Stimulated activated CD4-positive, alpha-beta T cell treated with anti-CD3 and anti-CD28 coated beads, Interleukin-1b, Interleukin-23, amount 100 ng/mL, for 4 hours (primary cell): ENCODE results near the gene ERI3.

Source experiments
- DNase-seq, 2 donors: peaks; one replicate each; pipeline ENCODE4 v3.0.0-alpha.2; 2020; ENCODE audit warnings: low read depth in 2 of 2

The ERI3 gene

GRCh38 chr1:44354840-44355581, at the start of gene ERI3:
TSS of gene ERI3 (minus strand) at chr1:44355257. CDS start at chr1:44355026, 231 bp downstream.
- DNase-seq = peak; percentile 88 to 93

GRCh38 chr1:44401256-44402228, 46.5 kb upstream of the ERI3 start:
- DNase-seq = no peak

- no peak for DNase-seq
Measured at GRCh38 chr1:44390277-44390676, 35.2 kb upstream of the ERI3 start.

GRCh38 chr1:44389437-44389836, 34.4 kb upstream of the ERI3 start:
- DNase-seq = no peak

- DNase-seq = no peak
Measured at GRCh38 chr1:44388551-44388950, 33.5 kb upstream of the ERI3 start.

GRCh38 chr1:44380666-44381177, 25.7 kb upstream of the ERI3 start:
- no peak for DNase-seq

- peak; percentile 14 to 15 for DNase-seq
Measured at GRCh38 chr1:44377925-44378784, 23.1 kb upstream of the ERI3 start.

- DNase-seq = no peak
Measured at GRCh38 chr1:44375547-44375946, 20.5 kb upstream of the ERI3 start.

- DNase-seq = no peak
Measured at GRCh38 chr1:44371206-44371605, 16.1 kb upstream of the ERI3 start.

GRCh38 chr1:44368471-44369151, 13.6 kb upstream of the ERI3 start:
- DNase-seq = no peak

GRCh38 chr1:44367944-44368343, 12.9 kb upstream of the ERI3 start:
- DNase-seq = no peak

GRCh38 chr1:44366371-44366975, 11.4 kb upstream of the ERI3 start:
- no peak for DNase-seq

GRCh38 chr1:44361478-44361877, 6.4 kb upstream of the ERI3 start:
- DNase-seq = no peak

GRCh38 chr1:44359234-44359935, 4.3 kb upstream of the ERI3 start:
- DNase-seq = no peak

- no peak for DNase-seq
Measured at GRCh38 chr1:44357710-44358109, 2.7 kb upstream of the ERI3 start.

- no peak for DNase-seq
Measured at GRCh38 chr1:44355582-44356305, 687 bp upstream of the ERI3 start.

GRCh38 chr1:44354268-44354839, 703 bp downstream of the ERI3 start:
- no peak for DNase-seq

- no peak for DNase-seq
Measured at GRCh38 chr1:44353604-44354003, 1.5 kb downstream of the ERI3 start.

- no peak for DNase-seq
Measured at GRCh38 chr1:44351289-44351688, 3.8 kb downstream of the ERI3 start.
